ENCODE results near the gene MOV10. TPM values are rescaled to one million over a fixed set of nuclear protein-coding genes. Genes with fewer than 3 reads are reported as not detected.

Gene MOV10
- total RNA-seq, 2 donors from 2014 or later, result 28.3 to 31.9 TPM

DNA sequence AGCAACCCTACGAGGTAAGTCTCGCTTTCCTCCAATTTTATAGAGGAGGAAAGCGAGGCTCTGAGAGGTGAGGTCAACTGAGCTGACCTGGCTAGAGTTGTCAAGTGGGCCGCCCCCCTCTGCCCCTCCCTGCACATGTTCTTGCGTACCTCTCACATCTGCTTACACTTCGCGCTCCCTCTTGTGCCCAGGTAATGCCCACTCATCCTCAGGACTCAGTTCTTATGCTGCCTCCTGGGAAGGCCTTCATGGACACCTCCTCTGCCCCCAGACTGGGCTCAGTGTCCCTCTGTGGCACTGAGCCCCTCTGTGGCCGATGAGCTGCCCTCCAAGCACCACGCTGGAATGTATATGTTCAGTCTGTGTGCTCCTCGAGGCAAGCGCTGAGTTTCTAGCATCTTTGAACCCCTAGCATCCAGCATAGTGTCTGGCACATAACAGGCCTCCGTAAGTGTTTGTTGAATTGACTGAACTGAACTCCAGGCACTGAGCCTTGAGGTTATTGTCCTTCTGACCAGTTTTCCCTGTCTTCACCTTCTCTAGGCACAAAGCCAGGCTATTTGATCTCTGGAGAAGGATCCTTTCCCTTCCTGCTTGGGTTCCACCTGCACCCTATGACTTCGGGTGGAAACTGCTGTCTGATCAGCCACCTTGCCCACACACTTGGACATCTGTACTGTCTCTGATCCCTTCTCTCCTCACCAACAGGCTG lies 13.5 kb downstream of the MOV10 start:
- Histone ChIP-seq H3K27ac (no peak overlapping the region), H3K27me3 (replicated peaks; ENCODE audit: insufficient read depth) (no peaks in the 10 kb centered on the region), H3K9me3 (no peaks in the 10 kb centered on the region), H3K4me1 (ENCODE audit: control insufficient read depth in 1 of 2, low read depth in 2 of 2) (no peaks in the 10 kb centered on the region), H3K36me3 (peaks cover 16% of the 10 kb centered on the region), H3K4me3 (no peak overlapping the region)
- ATAC-seq (ENCODE audit: insufficient number of reproducible peaks, low FRiP score, low read depth), result no peak
- DNase-seq (ENCODE audit: low spot score), result no peak
- TF ChIP-seq, protein P1, sequence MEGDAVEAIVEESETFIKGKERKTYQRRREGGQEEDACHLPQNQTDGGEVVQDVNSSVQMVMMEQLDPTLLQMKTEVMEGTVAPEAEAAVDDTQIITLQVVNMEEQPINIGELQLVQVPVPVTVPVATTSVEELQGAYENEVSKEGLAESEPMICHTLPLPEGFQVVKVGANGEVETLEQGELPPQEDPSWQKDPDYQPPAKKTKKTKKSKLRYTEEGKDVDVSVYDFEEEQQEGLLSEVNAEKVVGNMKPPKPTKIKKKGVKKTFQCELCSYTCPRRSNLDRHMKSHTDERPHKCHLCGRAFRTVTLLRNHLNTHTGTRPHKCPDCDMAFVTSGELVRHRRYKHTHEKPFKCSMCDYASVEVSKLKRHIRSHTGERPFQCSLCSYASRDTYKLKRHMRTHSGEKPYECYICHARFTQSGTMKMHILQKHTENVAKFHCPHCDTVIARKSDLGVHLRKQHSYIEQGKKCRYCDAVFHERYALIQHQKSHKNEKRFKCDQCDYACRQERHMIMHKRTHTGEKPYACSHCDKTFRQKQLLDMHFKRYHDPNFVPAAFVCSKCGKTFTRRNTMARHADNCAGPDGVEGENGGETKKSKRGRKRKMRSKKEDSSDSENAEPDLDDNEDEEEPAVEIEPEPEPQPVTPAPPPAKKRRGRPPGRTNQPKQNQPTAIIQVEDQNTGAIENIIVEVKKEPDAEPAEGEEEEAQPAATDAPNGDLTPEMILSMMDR (IDR thresholded peaks at IDR 0.05), result no peak

DNA sequence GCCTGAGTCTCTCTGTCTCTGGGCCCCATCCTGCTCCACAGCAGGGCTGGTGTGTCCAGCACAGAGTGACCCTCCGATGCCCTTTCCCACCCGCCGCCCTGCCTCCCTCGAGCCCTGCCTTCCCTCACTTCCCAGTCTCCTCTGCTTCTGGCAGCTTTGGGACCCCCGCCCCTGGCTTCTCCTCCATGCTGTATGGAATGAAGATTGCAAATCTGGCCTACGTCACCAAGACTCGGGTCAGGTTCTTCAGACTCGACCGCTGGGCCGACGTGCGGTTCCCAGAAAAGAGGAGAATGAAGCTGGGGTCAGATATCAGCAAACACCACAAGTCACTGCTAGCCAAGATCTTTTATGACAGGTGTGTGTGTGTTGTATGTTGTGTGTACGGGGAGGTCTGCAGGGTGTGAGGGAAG lies 14.3 kb downstream of the MOV10 start:
- TF ChIP-seq, protein P1 (IDR thresholded peaks at IDR 0.05), result no peak
- Histone ChIP-seq H3K4me3 (no peak overlapping the region), H3K27ac (no peak overlapping the region), H3K4me1 (ENCODE audit: control insufficient read depth in 1 of 2, low read depth in 2 of 2) (no peaks in the 10 kb centered on the region), H3K36me3 (peaks cover 23% of the 10 kb centered on the region), H3K9me3 (no peaks in the 10 kb centered on the region), H3K27me3 (replicated peaks; ENCODE audit: insufficient read depth) (no peaks in the 10 kb centered on the region)
- ATAC-seq (ENCODE audit: insufficient number of reproducible peaks, low FRiP score, low read depth) (no peak), DNase-seq (ENCODE audit: low spot score) (no peak)

DNA sequence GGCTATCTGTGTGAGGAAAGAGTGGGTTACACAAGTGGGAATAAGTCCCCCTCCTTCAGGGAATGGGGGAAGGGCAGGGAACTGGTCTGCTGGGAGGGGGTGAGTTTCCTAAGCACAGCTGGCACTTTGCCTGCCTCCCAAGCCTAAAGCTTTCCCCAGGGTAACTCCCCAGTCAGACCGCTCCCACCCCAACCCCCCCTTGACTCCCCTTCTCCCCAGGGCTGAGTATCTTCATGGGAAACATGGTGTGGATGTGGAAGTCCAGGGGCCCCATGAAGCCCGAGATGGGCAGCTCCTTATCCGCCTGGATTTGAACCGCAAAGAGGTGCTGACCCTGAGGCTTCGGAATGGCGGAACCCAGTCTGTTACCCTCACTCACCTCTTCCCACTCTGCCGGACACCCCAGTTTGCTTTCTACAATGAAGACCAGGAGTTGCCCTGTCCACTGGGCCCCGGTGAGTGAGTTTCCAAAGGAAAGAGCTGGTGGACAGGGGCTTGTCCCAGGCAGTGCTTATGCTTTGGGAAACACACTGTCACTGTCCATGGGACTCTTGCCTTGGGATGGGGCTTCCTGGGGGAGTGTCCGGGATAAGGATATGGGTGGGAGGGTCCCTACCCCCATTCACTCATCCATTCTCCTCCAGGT lies 14.9 kb downstream of the MOV10 start:
- Histone ChIP-seq H3K36me3 (peaks cover 28% of the 10 kb centered on the region), H3K27ac (no peak overlapping the region), H3K27me3 (replicated peaks; ENCODE audit: insufficient read depth) (no peaks in the 10 kb centered on the region), H3K4me3 (no peak overlapping the region), H3K9me3 (no peaks in the 10 kb centered on the region), H3K4me1 (ENCODE audit: control insufficient read depth in 1 of 2, low read depth in 2 of 2) (no peaks in the 10 kb centered on the region)
- ATAC-seq (ENCODE audit: insufficient number of reproducible peaks, low FRiP score, low read depth), result no peak
- no peak for DNase-seq (ENCODE audit: low spot score)
- TF ChIP-seq, protein P1 (IDR thresholded peaks at IDR 0.05), result no peak

DNA sequence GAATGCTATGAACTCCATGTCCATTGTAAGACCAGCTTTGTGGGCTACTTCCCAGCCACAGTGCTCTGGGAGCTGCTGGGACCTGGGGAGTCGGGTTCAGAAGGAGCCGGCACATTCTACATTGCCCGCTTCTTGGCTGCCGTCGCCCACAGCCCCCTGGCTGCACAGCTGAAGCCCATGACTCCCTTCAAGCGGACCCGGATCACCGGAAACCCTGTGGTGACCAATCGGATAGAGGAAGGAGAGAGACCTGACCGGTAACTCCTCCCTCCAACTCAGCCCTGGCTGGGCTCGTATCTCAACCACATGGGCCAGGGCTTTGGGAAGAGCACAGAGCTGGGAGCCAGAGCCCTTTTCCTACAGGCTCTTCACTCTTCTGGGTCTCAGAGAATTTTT lies 15.4 kb downstream of the MOV10 start:
- Histone ChIP-seq H3K9me3 (no peaks in the 10 kb centered on the region), H3K27ac (no peak overlapping the region), H3K36me3 (peaks cover 33% of the 10 kb centered on the region), H3K27me3 (replicated peaks; ENCODE audit: insufficient read depth) (no peaks in the 10 kb centered on the region), H3K4me1 (ENCODE audit: control insufficient read depth in 1 of 2, low read depth in 2 of 2) (no peaks in the 10 kb centered on the region), H3K4me3 (no peak overlapping the region)
- TF ChIP-seq, protein P1 (IDR thresholded peaks at IDR 0.05), result no peak
- DNase-seq (ENCODE audit: low spot score) (no peak), ATAC-seq (ENCODE audit: insufficient number of reproducible peaks, low FRiP score, low read depth) (no peak)

DNA sequence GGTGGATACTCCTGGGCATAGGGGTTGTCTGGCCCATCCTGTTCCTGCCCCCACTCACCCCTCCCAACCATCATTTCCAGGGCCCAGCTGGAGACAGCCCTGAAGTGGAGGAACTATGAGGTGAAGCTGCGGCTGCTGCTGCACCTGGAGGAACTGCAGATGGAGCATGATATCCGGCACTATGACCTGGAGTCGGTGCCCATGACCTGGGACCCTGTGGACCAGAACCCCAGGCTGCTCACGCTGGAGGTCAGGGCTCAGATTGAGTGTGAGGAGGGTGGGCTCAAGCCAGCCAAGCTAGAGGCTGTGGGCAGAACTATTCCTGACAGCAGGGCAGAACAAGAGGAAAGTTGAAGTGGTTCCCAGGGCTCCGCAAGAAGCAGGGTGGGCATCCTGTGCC lies 18.2 kb downstream of the MOV10 start:
- Histone ChIP-seq H3K36me3 (peaks cover 44% of the 10 kb centered on the region), H3K27me3 (replicated peaks; ENCODE audit: insufficient read depth) (no peaks in the 10 kb centered on the region), H3K9me3 (no peaks in the 10 kb centered on the region), H3K4me3 (no peak overlapping the region), H3K27ac (no peak overlapping the region), H3K4me1 (ENCODE audit: control insufficient read depth in 1 of 2, low read depth in 2 of 2) (no peaks in the 10 kb centered on the region)
- TF ChIP-seq, protein P1 (IDR thresholded peaks at IDR 0.05), result no peak
- ATAC-seq (ENCODE audit: insufficient number of reproducible peaks, low FRiP score, low read depth), result no peak
- no peak for DNase-seq (ENCODE audit: low spot score)
